Measurements from ENCODE around the gene TARP.

TARP gene

GRCh38 chr7:38321515-38321944 is 48.1 kb upstream of the TARP start:
- Histone ChIP-seq H3K4me3 (no peak overlapping the region), H3K27ac (no peak overlapping the region), H3K36me3 (no peaks in the 10 kb centered on the region), H3K27me3 (no peaks in the 10 kb centered on the region), H3K4me1 (ENCODE audit: insufficient read depth) (no peaks in the 10 kb centered on the region), H3K9me3 (no peaks in the 10 kb centered on the region)
- DNase-seq, result no peak
- TF ChIP-seq EP300 (IDR thresholded peaks at IDR 0.05) (no peak), POLR2A (IDR thresholded peaks at IDR 0.05) (no peak), CTCF (IDR thresholded peaks at IDR 0.05) (no peak)
- intact Hi-C loops (cut with DNase I), result no loop called here
- 25 to 39% (median 33%) methylated on average over 3 of the region's 3 CpGs for WGBS, 3 donors

- no peak for DNase-seq
- intact Hi-C loops (cut with DNase I), result no loop called here
- Histone ChIP-seq H3K4me1 (ENCODE audit: insufficient read depth) (no peaks in the 10 kb centered on the region), H3K27ac (no peak overlapping the region), H3K4me3 (no peak overlapping the region), H3K9me3 (no peaks in the 10 kb centered on the region), H3K27me3 (no peaks in the 10 kb centered on the region), H3K36me3 (no peaks in the 10 kb centered on the region)
- TF ChIP-seq CTCF (IDR thresholded peaks at IDR 0.05) (no peak), EP300 (IDR thresholded peaks at IDR 0.05) (no peak), POLR2A (IDR thresholded peaks at IDR 0.05) (no peak)
Measured at GRCh38 chr7:38321050-38321449, 47.6 kb upstream of the TARP start.

DNA sequence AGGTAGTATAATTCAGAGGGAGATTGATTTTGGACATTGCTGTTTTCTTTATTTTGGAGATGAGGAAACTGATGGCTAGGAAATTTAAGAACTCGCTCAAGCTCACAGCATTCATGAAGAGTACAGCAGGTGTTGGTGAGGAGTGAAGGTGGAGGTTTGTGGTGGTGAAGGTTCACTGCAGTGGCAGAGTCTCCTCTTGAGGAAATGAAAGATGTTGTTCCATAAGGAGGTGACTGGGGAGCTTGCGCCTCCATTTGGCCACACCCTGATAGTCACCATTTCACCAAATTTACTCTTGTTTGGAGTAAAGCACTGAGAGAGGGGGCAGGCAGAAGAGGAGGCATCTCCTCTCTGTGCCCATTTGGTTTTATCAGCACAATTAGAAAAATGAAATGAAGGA is 46.4 kb upstream of the TARP start:
- H3K36me3 ChIP-seq, result no peaks in the 10 kb centered on the region
- no peaks in the 10 kb centered on the region for H3K27me3 ChIP-seq
- no peak for TF ChIP-seq POLR2A (IDR thresholded peaks at IDR 0.05)
- no peak for TF ChIP-seq CTCF (IDR thresholded peaks at IDR 0.05)
- no peak for TF ChIP-seq EP300 (IDR thresholded peaks at IDR 0.05)
- no peak overlapping the region for H3K4me3 ChIP-seq
- 48 to 78% (median 49%) methylated on average over 2 of the region's 2 CpGs for WGBS, 3 donors
- no peak for DNase-seq
- no peak overlapping the region for H3K27ac ChIP-seq
- no peaks in the 10 kb centered on the region for H3K4me1 ChIP-seq (ENCODE audit: insufficient read depth)
- intact Hi-C loops (cut with DNase I), result no loop called here
- H3K9me3 ChIP-seq, result no peaks in the 10 kb centered on the region

GRCh38 chr7:38318803-38319416 is 45.5 kb upstream of the TARP start:
- Histone ChIP-seq H3K27me3 (no peaks in the 10 kb centered on the region), H3K4me3 (no peak overlapping the region), H3K4me1 (ENCODE audit: insufficient read depth) (no peaks in the 10 kb centered on the region), H3K36me3 (no peaks in the 10 kb centered on the region), H3K27ac (no peak overlapping the region), H3K9me3 (no peaks in the 10 kb centered on the region)
- intact Hi-C loops (cut with DNase I), result no loop called here
- 9 to 18% (median 10%) methylated on average over 4 of the region's 4 CpGs for WGBS, 3 donors
- DNase-seq, result no peak
- TF ChIP-seq EP300 (IDR thresholded peaks at IDR 0.05) (no peak), CTCF (IDR thresholded peaks at IDR 0.05) (no peak), POLR2A (IDR thresholded peaks at IDR 0.05) (no peak)

Data from ovary (tissue), 7 donors.